OCI-LY1 (cell line): Measurements from ENCODE around the gene CCL27.

Source experiments
- H2AFZ ChIP-seq: fragments of 200-600 bp; sonication (generic), shearing (Covaris generic); 2 replicates; pipeline ENCODE4 v1.6.0; 2014; ENCODE audit warnings: antibody characterized with exemption, mild to moderate bottlenecking, low read length
- H3F3A ChIP-seq: fragments of 200-600 bp; sonication (generic), shearing (Covaris generic); 2 replicates; pipeline ENCODE4 v1.6.0; 2014; ENCODE audit warnings: mild to moderate bottlenecking, antibody characterized with exemption, low read length, moderate library complexity; ENCODE audit not compliant: insufficient read depth
- H3K27ac ChIP-seq: fragments of 200-600 bp; sonication (generic); 2 replicates; pipeline ENCODE4 v1.5.1; 2014; ENCODE audit warnings: low read length, mixed run types, mild to moderate bottlenecking, low read depth; ENCODE audit not compliant: poor library complexity, severe bottlenecking
- H3K27me3 ChIP-seq: fragments of 200-600 bp; sonication (generic); 2 replicates; pipeline ENCODE4 v1.6.0; 2014; ENCODE audit warnings: antibody characterized with exemption, mild to moderate bottlenecking, low read length, moderate library complexity; ENCODE audit not compliant: insufficient read depth
- H3K36me3 ChIP-seq: fragments of 200-600 bp; sonication (generic); 2 replicates; pipeline ENCODE4 v1.6.1; 2014; ENCODE audit warnings: mild to moderate bottlenecking, antibody characterized with exemption, low read length, moderate library complexity, mixed read lengths; ENCODE audit not compliant: insufficient read depth
- H3K4me1 ChIP-seq: fragments of 200-600 bp; sonication (generic); 2 replicates; pipeline ENCODE4 v1.5.1; 2014; ENCODE audit warnings: mild to moderate bottlenecking, low read length, moderate library complexity; ENCODE audit not compliant: insufficient read depth, severe bottlenecking
- H3K4me2 ChIP-seq: fragments of 200-600 bp; sonication (generic), shearing (Covaris generic); 2 replicates; pipeline ENCODE4 v1.6.1; 2014; ENCODE audit warnings: low read length
- H3K4me3 ChIP-seq: fragments of 200-600 bp; sonication (generic); 2 replicates; pipeline ENCODE4 v1.5.1; 2014; ENCODE audit warnings: low read length, low read depth, mild to moderate bottlenecking, mixed read lengths; ENCODE audit not compliant: poor library complexity, severe bottlenecking
- H3K79me2 ChIP-seq: fragments of 200-600 bp; shearing (Covaris generic); 2 replicates; pipeline ENCODE4 v1.6.1; 2016; ENCODE audit warnings: mixed run types, low read length, mixed read lengths; ENCODE audit not compliant: insufficient read depth
- H3K9ac ChIP-seq: fragments of 200-600 bp; sonication (generic), shearing (Covaris generic); 2 replicates; pipeline ENCODE4 v1.6.1; 2014; ENCODE audit warnings: mild to moderate bottlenecking, low read length, mixed read lengths
- H3K9me2 ChIP-seq: fragments of 200-600 bp; sonication (generic), shearing (Covaris generic); 2 replicates; pipeline ENCODE4 v1.6.1; 2014; ENCODE audit warnings: low read depth, mild to moderate bottlenecking, low read length, mixed read lengths
- H3K9me3 ChIP-seq: fragments of 200-600 bp; shearing (Covaris generic); 2 replicates; pipeline ENCODE4 v1.6.1; 2014; ENCODE audit warnings: low read length, mixed read lengths
- H4K20me1 ChIP-seq: fragments of 200-600 bp; sonication (generic), shearing (Covaris generic); 2 replicates; pipeline ENCODE4 v1.6.0; 2016; ENCODE audit warnings: mild to moderate bottlenecking, low read length; ENCODE audit not compliant: insufficient read depth
- CTCF ChIP-seq: fragments of 200-600 bp; sonication (generic), shearing (Covaris generic); IDR thresholded peaks from 2 replicates; pipeline ENCODE4 v1.5.1; 2017; ENCODE audit warnings: mild to moderate bottlenecking, antibody characterized with exemption, low read length, moderate library complexity, mixed read lengths
- EZH2 ChIP-seq: fragments of 200-600 bp; sonication (generic), shearing (Covaris generic); IDR thresholded peaks from 2 replicates; pipeline ENCODE4 v1.8.0; 2017; ENCODE audit warnings: borderline replicate concordance, mixed run types, mild to moderate bottlenecking, antibody characterized with exemption, low read length, moderate library complexity, mixed read lengths

Gene CCL27

DNA sequence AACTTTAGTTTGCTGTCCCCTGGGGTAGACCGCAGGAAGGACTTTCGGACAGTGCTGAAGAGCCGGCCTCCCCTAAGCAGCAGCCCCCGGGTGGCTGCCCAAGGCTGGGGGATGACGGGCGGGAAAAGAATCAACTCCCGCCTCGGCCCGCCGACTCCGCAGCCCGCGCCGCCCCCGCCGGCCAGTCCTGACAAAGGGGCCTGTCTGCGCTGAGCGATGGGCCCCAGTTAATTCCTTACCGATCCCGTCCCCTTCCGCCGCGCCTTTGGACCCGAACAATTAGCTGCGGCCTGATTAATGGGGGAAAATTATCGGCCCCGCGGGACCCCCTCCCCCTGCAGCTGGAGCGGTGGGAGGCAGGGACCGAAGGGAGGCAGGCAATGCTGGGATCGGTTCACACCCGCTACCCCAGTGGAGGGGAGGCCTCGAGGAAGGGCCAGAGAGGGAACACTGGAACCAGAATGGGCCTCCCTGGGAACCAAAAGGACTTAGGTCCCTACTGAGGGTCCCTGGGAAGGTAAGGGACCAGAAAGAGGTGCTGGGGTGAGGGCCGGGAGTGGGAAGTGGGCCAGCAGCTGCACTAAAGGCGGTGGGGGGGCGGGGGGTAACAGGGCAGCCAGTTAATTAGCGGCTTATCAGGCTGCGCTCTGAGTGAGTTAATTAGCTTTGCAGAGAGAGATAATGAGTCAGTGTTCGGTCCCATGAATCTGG is 37.8 kb downstream of the CCL27 start:
- Histone ChIP-seq H3K9me2 (no peaks in the 10 kb centered on the region), H3K9me3 (no peaks in the 10 kb centered on the region), H3F3A (no peaks in the 10 kb centered on the region), H4K20me1 (no peaks in the 10 kb centered on the region), H3K4me2 (no peak overlapping the region), H3K9ac (no peak overlapping the region), H3K4me1 (peaks cover 27% of the 10 kb centered on the region), H3K36me3 (no peaks in the 10 kb centered on the region), H3K4me3 (no peak overlapping the region), H3K27ac (no peak overlapping the region), H3K79me2 (no peaks in the 10 kb centered on the region), H3K27me3 (peaks cover 9% of the 10 kb centered on the region; the same call in 1 of the 2 replicates), H2AFZ (no peak overlapping the region)
- TF ChIP-seq EZH2 (no peak), CTCF (no peak)

DNA sequence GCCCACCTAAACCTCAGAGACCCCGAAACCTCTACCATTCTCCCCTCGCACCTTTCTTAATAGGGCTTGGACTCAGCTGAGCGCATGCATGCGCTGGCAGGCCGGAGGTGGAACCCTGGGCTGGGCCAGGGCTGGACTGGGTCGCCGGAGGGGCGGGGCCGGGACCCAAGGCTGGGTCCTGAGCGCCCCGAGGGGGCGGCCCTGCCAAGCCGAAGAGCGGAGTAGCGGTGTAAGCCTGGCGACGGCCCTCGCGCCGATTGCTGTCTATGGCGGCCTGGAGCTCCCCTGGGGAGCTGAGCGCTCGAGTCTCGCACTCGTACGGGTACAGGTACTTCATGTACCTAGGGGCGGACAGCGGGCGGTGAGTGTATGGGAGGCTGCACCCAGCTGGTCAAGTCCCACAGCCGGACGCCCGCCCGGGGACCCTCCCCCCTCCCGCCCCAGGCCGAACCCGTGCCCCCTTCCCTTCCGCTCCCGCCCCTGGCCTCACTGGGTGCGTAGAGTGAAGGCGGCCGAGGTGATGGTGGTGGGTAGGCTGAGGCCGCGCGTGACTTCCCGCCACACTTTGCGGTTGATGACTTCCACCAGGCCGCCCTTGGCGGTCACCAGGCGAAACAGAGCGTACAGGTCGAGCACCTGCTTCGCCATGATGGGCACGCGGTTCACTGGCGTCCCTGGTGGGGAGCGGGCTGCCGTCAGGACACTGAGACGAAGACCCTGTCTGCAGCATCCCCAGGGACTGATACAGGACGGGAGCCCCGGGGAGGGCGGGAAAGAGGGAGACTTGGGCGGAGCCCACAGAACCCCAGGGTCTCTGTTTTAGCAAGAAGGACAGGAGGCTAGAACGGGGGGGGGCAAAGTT is 38.9 kb downstream of the CCL27 start:
- 0 out of 2 replicates have a peak, but pooled peaks cover 5% of the 10 kb centered on the region for H3K27me3 ChIP-seq
- TF ChIP-seq CTCF = no peak
- no peak for TF ChIP-seq EZH2
- peaks cover 28% of the 10 kb centered on the region for H3K4me1 ChIP-seq
- peak overlapping the region; percentile 37; the same call in 1 of the 2 replicates for H3K4me2 ChIP-seq
- H3K9ac ChIP-seq = no peak overlapping the region
- no peaks in the 10 kb centered on the region for H4K20me1 ChIP-seq
- H3K36me3 ChIP-seq = no peaks in the 10 kb centered on the region
- no peaks in the 10 kb centered on the region for H3K9me3 ChIP-seq
- H3K79me2 ChIP-seq = no peaks in the 10 kb centered on the region
- no peak overlapping the region for H2AFZ ChIP-seq
- H3K9me2 ChIP-seq = no peaks in the 10 kb centered on the region
- H3K27ac ChIP-seq = no peak overlapping the region
- H3K4me3 ChIP-seq = peak overlapping the region; percentile 13
- H3F3A ChIP-seq = no peaks in the 10 kb centered on the region

DNA sequence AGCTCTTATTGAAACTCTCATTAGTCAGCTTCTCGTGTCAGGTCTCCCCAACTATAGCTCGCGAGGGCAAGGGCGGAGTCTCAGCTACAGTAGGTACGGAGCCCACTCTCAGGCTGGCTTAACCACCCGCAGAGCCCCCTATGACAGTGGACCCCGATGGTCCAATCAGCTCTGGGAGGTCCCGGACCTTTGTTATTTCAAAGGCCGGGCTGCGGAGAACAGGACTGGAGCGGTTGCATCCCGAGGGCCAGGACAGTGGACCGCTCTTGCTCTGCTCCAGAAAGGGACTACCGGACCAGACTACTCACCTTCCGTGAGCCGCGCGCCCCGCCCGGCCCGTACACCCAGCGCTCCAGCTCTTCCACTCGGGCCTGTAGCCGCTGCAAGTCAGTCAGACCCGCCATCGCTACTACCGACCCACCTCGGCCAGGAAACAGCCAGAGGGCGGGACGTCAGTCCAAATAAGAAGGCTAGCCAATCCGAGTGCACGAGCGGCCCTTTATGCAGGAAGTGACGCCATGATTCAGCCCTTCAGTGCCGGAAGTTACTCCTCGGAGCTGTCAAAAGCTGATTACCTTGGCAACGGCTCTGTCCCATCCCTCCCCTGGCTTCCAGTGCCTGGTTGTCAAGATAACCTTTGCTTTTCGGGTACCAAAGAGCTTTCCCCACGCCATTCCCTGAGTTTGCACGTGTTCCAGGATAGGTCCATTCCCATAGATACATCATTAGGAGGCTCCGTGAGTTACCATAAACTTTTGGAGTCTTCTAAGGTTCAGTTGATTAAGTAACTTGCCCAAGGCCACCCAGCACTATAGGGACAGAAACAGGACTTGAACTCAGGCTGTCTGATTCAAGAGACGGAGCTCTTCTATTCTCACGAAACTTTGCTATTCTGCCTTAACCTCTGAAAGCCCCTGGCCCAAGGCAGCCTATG is 42.1 kb downstream of the CCL27 start, which contains the start of gene DCTN3:
Gene DCTN3 (minus strand): TSS at position 435 of the 934 bp plus-strand sequence. CDS start 31 bp downstream, at position 404.
- no peak within 1 kb of the TSS for H3K27ac ChIP-seq
- H2AFZ ChIP-seq = peak within 1 kb of the TSS; percentile 29; the same call in 1 of the 2 replicates
- H3K27me3 ChIP-seq = no peaks in the 10 kb centered on the region
- no peaks in the 10 kb centered on the region for H3F3A ChIP-seq
- H3K9me2 ChIP-seq = no peaks in the 10 kb centered on the region
- peak within 1 kb of the TSS; percentile 82 for H3K9ac ChIP-seq
- no peaks in the 10 kb centered on the region for H4K20me1 ChIP-seq
- peaks cover 26% of the 10 kb centered on the region for H3K36me3 ChIP-seq
- no peaks in the 10 kb centered on the region for H3K9me3 ChIP-seq
- peaks cover 25% of the 10 kb centered on the region for H3K4me1 ChIP-seq
- peak within 1 kb of the TSS; percentile 79 for H3K4me2 ChIP-seq
- TF ChIP-seq CTCF (no peak), EZH2 (no peak)
- peak within 1 kb of the TSS; percentile 84 for H3K4me3 ChIP-seq
- H3K79me2 ChIP-seq = no peaks in the 10 kb centered on the region
